22Rv1 (cell line): ENCODE data around the gene ATP5F1B.
A peak's percentile ranks its signal among the peaks of the same experiment; 100 is the strongest.

Source experiments
- H3K27ac ChIP-seq: fragments of 450-650 bp; 2 replicates; pipeline ENCODE4 v1.5.1; 2017
- ZFX ChIP-seq: fragments of 450-650 bp; IDR thresholded peaks from 2 replicates; pipeline ENCODE4 v1.6.1; 2017; ENCODE audit warnings: antibody characterized with exemption, borderline replicate concordance
- TF ChIP-seq, protein P1 (sequence below): fragments of 450-650 bp; IDR thresholded peaks from 2 replicates; pipeline ENCODE4 v1.5.1; 2017; ENCODE audit warnings: mild to moderate bottlenecking

ATP5F1B gene

GRCh38 chr12:56645717-56646446 is at the start of gene ATP5F1B:
Gene ATP5F1B, minus strand, starts transcription at chr12:56645984. Its CDS starts 21 bp downstream, at chr12:56645963.
- peak within 1 kb of the TSS; percentile 96 for H3K27ac ChIP-seq
- TF ChIP-seq ZFX: no peak
- TF ChIP-seq, protein P1, sequence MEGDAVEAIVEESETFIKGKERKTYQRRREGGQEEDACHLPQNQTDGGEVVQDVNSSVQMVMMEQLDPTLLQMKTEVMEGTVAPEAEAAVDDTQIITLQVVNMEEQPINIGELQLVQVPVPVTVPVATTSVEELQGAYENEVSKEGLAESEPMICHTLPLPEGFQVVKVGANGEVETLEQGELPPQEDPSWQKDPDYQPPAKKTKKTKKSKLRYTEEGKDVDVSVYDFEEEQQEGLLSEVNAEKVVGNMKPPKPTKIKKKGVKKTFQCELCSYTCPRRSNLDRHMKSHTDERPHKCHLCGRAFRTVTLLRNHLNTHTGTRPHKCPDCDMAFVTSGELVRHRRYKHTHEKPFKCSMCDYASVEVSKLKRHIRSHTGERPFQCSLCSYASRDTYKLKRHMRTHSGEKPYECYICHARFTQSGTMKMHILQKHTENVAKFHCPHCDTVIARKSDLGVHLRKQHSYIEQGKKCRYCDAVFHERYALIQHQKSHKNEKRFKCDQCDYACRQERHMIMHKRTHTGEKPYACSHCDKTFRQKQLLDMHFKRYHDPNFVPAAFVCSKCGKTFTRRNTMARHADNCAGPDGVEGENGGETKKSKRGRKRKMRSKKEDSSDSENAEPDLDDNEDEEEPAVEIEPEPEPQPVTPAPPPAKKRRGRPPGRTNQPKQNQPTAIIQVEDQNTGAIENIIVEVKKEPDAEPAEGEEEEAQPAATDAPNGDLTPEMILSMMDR: no peak

DNA sequence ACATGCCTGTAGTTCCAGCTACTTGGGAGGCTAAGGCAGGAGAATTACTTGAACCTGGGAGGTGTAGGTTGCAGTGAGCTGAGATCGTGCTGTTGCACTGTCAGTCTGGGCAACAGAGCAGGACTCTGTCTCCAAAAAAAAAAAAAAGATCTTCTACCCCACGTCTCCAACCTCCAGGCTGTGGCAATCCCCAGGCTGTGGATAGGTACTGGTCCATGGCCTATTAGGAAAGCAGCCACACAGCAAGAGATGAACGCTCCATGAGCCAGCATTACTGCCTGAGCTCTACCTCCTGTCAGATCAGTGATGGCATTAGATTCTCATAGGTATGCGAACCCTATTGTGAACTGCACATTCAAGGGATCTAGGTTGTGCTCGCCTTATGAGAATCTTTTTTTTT is 48.4 kb upstream of the ATP5F1B start:
- no peak for TF ChIP-seq ZFX
- TF ChIP-seq, protein P1: no peak

GRCh38 chr12:56688846-56689109 is 43.0 kb upstream of the ATP5F1B start:
- TF ChIP-seq, protein P1: no peak
- TF ChIP-seq ZFX: no peak
- peak overlapping the region; percentile 100 for H3K27ac ChIP-seq

More for the DNA sequence above, 48.4 kb upstream of the ATP5F1B start:
- H3K27ac ChIP-seq: no peak overlapping the region

DNA sequence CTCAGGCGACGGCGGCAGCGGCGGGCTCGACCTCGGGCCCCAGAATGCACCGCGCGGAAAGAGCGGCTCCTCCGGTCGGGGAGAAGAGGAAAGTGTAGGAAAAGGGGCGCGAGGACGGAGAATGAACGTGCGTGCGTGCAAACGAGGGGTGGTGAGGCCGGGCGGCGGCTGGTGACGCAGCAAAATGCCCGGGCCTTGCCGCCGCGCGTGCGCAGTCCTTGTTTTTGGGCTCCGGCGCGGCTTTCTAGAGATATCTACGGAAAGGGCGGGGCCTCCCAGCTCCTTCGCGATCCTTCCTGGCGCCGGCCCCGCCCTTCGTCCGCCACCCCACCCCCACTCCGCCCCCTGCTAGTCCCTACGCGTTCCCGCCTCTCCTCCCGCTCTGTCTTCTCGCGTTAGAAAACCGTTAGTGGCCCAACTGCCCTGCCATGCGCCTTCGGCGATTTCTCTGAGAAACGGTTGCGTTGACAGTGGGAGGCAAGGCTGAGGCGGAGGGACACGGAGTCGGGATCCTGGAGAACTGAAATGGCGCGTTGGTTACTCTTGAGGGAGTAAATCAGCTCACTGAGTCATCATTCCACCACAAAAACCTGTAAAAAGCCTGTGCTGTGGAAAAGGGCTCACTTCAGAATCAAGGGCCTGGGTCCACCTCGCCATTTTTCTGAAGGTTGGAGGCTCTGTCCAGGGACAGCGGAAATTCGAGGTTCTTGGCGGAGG is 42.5 kb upstream of the ATP5F1B start, which contains the start of gene PTGES3:
PTGES3 (minus strand) TSS at position 156 of the 717 bp plus-strand sequence. CDS start 285 bp downstream, outside the sequence.
- H3K27ac ChIP-seq: peak within 1 kb of the TSS; percentile 100
- TF ChIP-seq, protein P1: no peak
- TF ChIP-seq ZFX: no peak

DNA sequence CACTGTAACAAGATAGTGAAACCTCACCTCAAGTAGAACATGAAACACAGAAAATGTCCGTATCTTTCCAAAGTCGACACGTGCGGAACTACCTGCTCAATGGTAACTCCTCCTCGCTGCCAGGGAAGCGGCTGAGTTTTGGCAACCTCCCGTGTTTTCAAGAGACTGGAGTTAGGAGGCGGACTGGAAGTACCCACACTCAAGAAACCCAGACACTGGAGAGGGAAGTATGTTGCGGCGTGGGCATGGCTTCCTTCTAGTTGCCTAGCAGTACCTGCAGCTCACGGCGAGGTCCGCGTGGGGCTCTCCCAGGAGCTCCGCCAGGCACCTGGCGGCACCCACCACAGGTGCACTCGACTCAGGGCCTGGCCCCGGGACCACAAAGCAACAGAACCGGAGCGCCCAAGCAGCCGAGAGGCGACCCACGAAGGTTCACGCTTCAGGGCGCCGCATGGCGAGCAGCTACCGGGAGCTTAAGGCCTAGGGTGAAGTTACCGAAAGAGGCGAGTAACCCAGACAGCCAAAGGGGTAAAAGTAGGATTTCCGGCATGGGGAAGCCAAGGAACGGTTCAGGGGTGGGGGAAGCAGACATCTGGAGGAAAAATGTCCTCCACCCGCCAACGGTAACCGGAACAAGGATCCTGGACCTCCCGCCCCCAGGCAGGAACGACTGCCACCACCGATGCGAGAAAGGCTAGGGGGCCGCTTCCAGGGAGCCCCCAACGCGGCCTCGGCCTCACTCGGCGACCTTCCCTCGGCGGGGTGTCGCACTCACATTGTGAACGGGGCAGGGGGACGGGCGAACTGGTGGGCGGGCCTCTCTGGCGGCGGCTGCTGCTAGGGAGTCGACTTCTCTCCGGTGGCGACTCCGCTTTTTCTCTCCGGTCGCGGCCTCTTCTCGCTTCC is 41.7 kb upstream of the ATP5F1B start:
- H3K27ac ChIP-seq: peak overlapping the region; percentile 100
- no peak for TF ChIP-seq ZFX
- TF ChIP-seq, protein P1: no peak

- TF ChIP-seq, protein P1: no peak
- TF ChIP-seq ZFX: no peak
- H3K27ac ChIP-seq: peak overlapping the region; percentile 100; the same call in 1 of the 2 replicates
Observed at GRCh38 chr12:56684745-56685359, 39.1 kb upstream of the ATP5F1B start.
